ENCODE data around the gene CEACAM1.
"Not testable (repeated sequence)": the region's sequence is repeated elsewhere in the genome, so short reads cannot be mapped to it uniquely, and the experiment has no call there.

GRCh38 chr19:42549067-42549466, 20.8 kb upstream of the CEACAM1 start:
- not testable (repeated sequence) for TF ChIP-seq POLR2AphosphoS5 (IDR thresholded peaks at IDR 0.05; ENCODE audit: low read depth, low read length); SAP130 (CRISPR knock-in tag; IDR thresholded peaks at IDR 0.05; ENCODE audit: low read depth)

Data from HepG2 (cell line).